Measurements from ENCODE around the gene ALOX12B.

Gene ALOX12B

GRCh38 chr17:8041979-8042378, 45.5 kb downstream of the ALOX12B start:
- H3K4me3 ChIP-seq (ENCODE audit: low read depth, low read length): no peak overlapping the region
- DNase-seq (ENCODE audit: low read depth): peak; percentile 53
- TF ChIP-seq CTCF (conservative IDR thresholded peaks at IDR 0.05; ENCODE audit: low read depth, low read length): no peak

GRCh38 chr17:8041249-8041928, 46.1 kb downstream of the ALOX12B start:
- H3K4me3 ChIP-seq (ENCODE audit: low read depth, low read length): no peak overlapping the region
- DNase-seq (ENCODE audit: low read depth): peak; percentile 98
- TF ChIP-seq CTCF (conservative IDR thresholded peaks at IDR 0.05; ENCODE audit: low read depth, low read length): peak; percentile 80

- TF ChIP-seq CTCF (conservative IDR thresholded peaks at IDR 0.05; ENCODE audit: low read depth, low read length): no peak
- DNase-seq (ENCODE audit: low read depth): no peak
- peak overlapping the region; percentile 49 for H3K4me3 ChIP-seq (ENCODE audit: low read depth, low read length)
These were observed 47.8 kb downstream of the ALOX12B start for GRCh38 chr17:8039611-8040168.

GRCh38 chr17:8038954-8039610, 48.4 kb downstream of the ALOX12B start, which contains the start of gene ALOX15B:
ALOX15B (plus strand) TSS chr17:8039059; CDS start chr17:8039156, 97 bp downstream.
- peak within 1 kb of the TSS; percentile 49 for H3K4me3 ChIP-seq (ENCODE audit: low read depth, low read length)
- DNase-seq (ENCODE audit: low read depth): no peak
- no peak for TF ChIP-seq CTCF (conservative IDR thresholded peaks at IDR 0.05; ENCODE audit: low read depth, low read length)

GRCh38 chr17:8032442-8032841, 55.1 kb downstream of the ALOX12B start:
- no peak for DNase-seq (ENCODE audit: low read depth)

GRCh38 chr17:8031950-8032349, 55.6 kb downstream of the ALOX12B start:
- no peak for TF ChIP-seq CTCF (conservative IDR thresholded peaks at IDR 0.05; ENCODE audit: low read depth, low read length)
- no peak for DNase-seq (ENCODE audit: low read depth)
- no peak overlapping the region for H3K4me3 ChIP-seq (ENCODE audit: low read depth, low read length)

More at GRCh38 chr17:8032442-8032841, 55.1 kb downstream of the ALOX12B start:
- H3K4me3 ChIP-seq (ENCODE audit: low read depth, low read length): no peak overlapping the region
- TF ChIP-seq CTCF (conservative IDR thresholded peaks at IDR 0.05; ENCODE audit: low read depth, low read length): no peak

All from choroid plexus epithelial cell (primary cell).